Neural cell (in vitro differentiated cells): ENCODE results near the gene DGKI.

Experiments
- EP300 ChIP-seq: fragments of 450-650 bp; conservative IDR thresholded peaks from 2 replicates; pipeline ENCODE4 v1.6.1; 2014; ENCODE audit warnings: antibody characterized with exemption, mild to moderate bottlenecking, moderate library complexity; ENCODE audit not compliant: poor library complexity, severe bottlenecking
- EZH2 ChIP-seq: fragments of 200-600, 300-800 bp; shearing (Covaris generic), sonication (generic); IDR thresholded peaks from 2 replicates; pipeline ENCODE4 v1.6.1; 2014; ENCODE audit warnings: antibody characterized with exemption, low read length, borderline replicate concordance, mild to moderate bottlenecking; ENCODE audit not compliant: insufficient read depth, poor library complexity, severe bottlenecking
- RAD21 ChIP-seq: fragments of 450-650 bp; conservative IDR thresholded peaks from 2 replicates; pipeline ENCODE4 v1.6.1; 2014; ENCODE audit warnings: antibody characterized with exemption, mild to moderate bottlenecking, moderate library complexity
- TF ChIP-seq, protein P1 (sequence below): fragments of 450-650 bp; IDR thresholded peaks from 2 replicates; pipeline ENCODE4 v1.5.1; 2014; ENCODE audit warnings: antibody characterized with exemption, mild to moderate bottlenecking, moderate library complexity; ENCODE audit not compliant: poor library complexity, severe bottlenecking

GRCh38 chr7:137613006-137613525 lies 233.7 kb downstream of the DGKI start:
- TF ChIP-seq EP300 (no peak), EZH2 (no peak), RAD21 (no peak)
- TF ChIP-seq, protein P1, sequence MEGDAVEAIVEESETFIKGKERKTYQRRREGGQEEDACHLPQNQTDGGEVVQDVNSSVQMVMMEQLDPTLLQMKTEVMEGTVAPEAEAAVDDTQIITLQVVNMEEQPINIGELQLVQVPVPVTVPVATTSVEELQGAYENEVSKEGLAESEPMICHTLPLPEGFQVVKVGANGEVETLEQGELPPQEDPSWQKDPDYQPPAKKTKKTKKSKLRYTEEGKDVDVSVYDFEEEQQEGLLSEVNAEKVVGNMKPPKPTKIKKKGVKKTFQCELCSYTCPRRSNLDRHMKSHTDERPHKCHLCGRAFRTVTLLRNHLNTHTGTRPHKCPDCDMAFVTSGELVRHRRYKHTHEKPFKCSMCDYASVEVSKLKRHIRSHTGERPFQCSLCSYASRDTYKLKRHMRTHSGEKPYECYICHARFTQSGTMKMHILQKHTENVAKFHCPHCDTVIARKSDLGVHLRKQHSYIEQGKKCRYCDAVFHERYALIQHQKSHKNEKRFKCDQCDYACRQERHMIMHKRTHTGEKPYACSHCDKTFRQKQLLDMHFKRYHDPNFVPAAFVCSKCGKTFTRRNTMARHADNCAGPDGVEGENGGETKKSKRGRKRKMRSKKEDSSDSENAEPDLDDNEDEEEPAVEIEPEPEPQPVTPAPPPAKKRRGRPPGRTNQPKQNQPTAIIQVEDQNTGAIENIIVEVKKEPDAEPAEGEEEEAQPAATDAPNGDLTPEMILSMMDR, result no peak
